Measurements from ENCODE around the gene HTR5A. TPM values are rescaled to one million over a fixed set of nuclear protein-coding genes. Genes with fewer than 3 reads are reported as not detected.

HTR5A gene
- total RNA-seq: not detected in 2 replicates

GRCh38 chr7:155069992-155070751 lies at the start of gene HTR5A:
TSS of gene HTR5A (plus strand) at chr7:155070324. CDS start at chr7:155070900, 576 bp downstream.

Other genes starting within 250 kb of the HTR5A start
- 7.1 and 8.4 TPM in 2 replicates for gene PAXIP1, start 67.2 kb upstream of the HTR5A start, total RNA-seq
- gene INSIG1, start 227.6 kb downstream of the HTR5A start, total RNA-seq: 626 and 697 TPM in 2 replicates